HEK293T (cell line): Measurements from ENCODE around the gene CTAG1B.
A peak's percentile ranks its signal among the peaks of the same experiment; 100 is the strongest.

Experiments
- CTCF ChIA-PET: fragments of 350-600 bp; formaldehyde crosslinking; extraction: SDS; loops from one replicate; lab custom pipeline; 2021; ENCODE audit warnings: antibody characterized with exemption, inconsistent platforms; lab: Yijun Ruan, JAX
- POLR2A ChIA-PET: fragments of 350-600 bp; formaldehyde crosslinking; extraction: SDS; loops from one replicate; lab custom pipeline; 2020; ENCODE audit warnings: antibody characterized with exemption, inconsistent platforms; lab: Yijun Ruan, JAX
- DNase-seq: peaks from one replicate; pipeline ENCODE4 v3.0.0; 2012; ENCODE audit warnings: mixed read lengths; ENCODE audit errors: extremely low spot score
- ARNT ChIP-seq: fragments of 450-650 bp; IDR thresholded peaks from 2 replicates; pipeline ENCODE4 v1.6.1; 2017; ENCODE audit warnings: mild to moderate bottlenecking
- BHLHE40 ChIP-seq: fragments of 450-650 bp; IDR thresholded peaks from 2 replicates; pipeline ENCODE4 v1.6.1; 2016; ENCODE audit warnings: mild to moderate bottlenecking, moderate library complexity, borderline replicate concordance
- CTBP1 ChIP-seq: fragments of 450-650 bp; IDR thresholded peaks from 2 replicates; pipeline ENCODE4 v1.6.1; 2016; ENCODE audit warnings: borderline replicate concordance
- ELF4 ChIP-seq: fragments of 450-650 bp; IDR thresholded peaks from 2 replicates; pipeline ENCODE4 v1.6.1; 2017; ENCODE audit warnings: antibody characterized with exemption
- FOXA1 ChIP-seq: fragments of 450-650 bp; IDR thresholded peaks from 2 replicates; pipeline ENCODE4 v1.6.1; 2016; ENCODE audit warnings: mild to moderate bottlenecking
- FOXK2 ChIP-seq: fragments of 450-650 bp; IDR thresholded peaks from 2 replicates; pipeline ENCODE4 v1.6.1; 2016; ENCODE audit warnings: mild to moderate bottlenecking
- FOXM1 ChIP-seq: fragments of 450-650 bp; IDR thresholded peaks from 2 replicates; pipeline ENCODE4 v1.6.1; 2017; ENCODE audit warnings: mild to moderate bottlenecking, borderline replicate concordance
- HDGF ChIP-seq: fragments of 450-650 bp; IDR thresholded peaks from 2 replicates; pipeline ENCODE4 v1.6.1; 2017; ENCODE audit warnings: antibody characterized with exemption, borderline replicate concordance
- L3MBTL2 ChIP-seq: fragments of 450-650 bp; conservative IDR thresholded peaks from 2 replicates; pipeline ENCODE4 v1.6.1; 2016; ENCODE audit warnings: mild to moderate bottlenecking
- LEF1 ChIP-seq: fragments of 450-650 bp; IDR thresholded peaks from 2 replicates; pipeline ENCODE4 v1.6.1; 2017; ENCODE audit warnings: mild to moderate bottlenecking, borderline replicate concordance
- NFRKB ChIP-seq: fragments of 450-650 bp; IDR thresholded peaks from 2 replicates; pipeline ENCODE4 v1.6.1; 2016; ENCODE audit warnings: mild to moderate bottlenecking, moderate library complexity
- PKNOX1 ChIP-seq: fragments of 450-650 bp; IDR thresholded peaks from 2 replicates; pipeline ENCODE4 v1.6.1; 2016
- SP1 ChIP-seq: fragments of 450-650 bp; IDR thresholded peaks from 2 replicates; pipeline ENCODE4 v1.6.1; 2017
- SUZ12 ChIP-seq: fragments of 450-650 bp; IDR thresholded peaks from 2 replicates; pipeline ENCODE4 v1.6.1; 2016; ENCODE audit warnings: mild to moderate bottlenecking
- TARDBP ChIP-seq: fragments of 450-650 bp; IDR thresholded peaks from 2 replicates; pipeline ENCODE4 v1.6.1; 2016
- ZNF384 ChIP-seq: fragments of 450-650 bp; IDR thresholded peaks from 2 replicates; pipeline ENCODE4 v1.6.1; 2016

Gene CTAG1B

GRCh38 chrX:154599531-154599930, 19.6 kb downstream of the CTAG1B start:
- CTCF ChIA-PET, result no interaction called here
- no peak for DNase-seq
- POLR2A ChIA-PET, result no interaction called here
- no peak for TF ChIP-seq BHLHE40
- TF ChIP-seq ZNF384, result no peak
- TF ChIP-seq FOXA1, result no peak
- TF ChIP-seq SUZ12, result no peak
- no peak for TF ChIP-seq ARNT
- no peak for TF ChIP-seq PKNOX1
- no peak for TF ChIP-seq L3MBTL2
- no peak for TF ChIP-seq NFRKB
- no peak for TF ChIP-seq LEF1
- TF ChIP-seq CTBP1, result no peak

- CTCF ChIA-PET, result no interaction called here
- POLR2A ChIA-PET, result no interaction called here
- TF ChIP-seq SP1, result no peak
- no peak for TF ChIP-seq CTBP1
- no peak for TF ChIP-seq TARDBP
- TF ChIP-seq FOXM1, result no peak
- TF ChIP-seq FOXA1, result no peak
- no peak for TF ChIP-seq ELF4
- TF ChIP-seq PKNOX1, result no peak
- no peak for TF ChIP-seq FOXK2
- TF ChIP-seq SUZ12, result no peak
- TF ChIP-seq NFRKB, result no peak
- TF ChIP-seq LEF1, result no peak
- no peak for TF ChIP-seq HDGF
- TF ChIP-seq L3MBTL2, result no peak
- no peak for TF ChIP-seq ZNF384
- no peak for TF ChIP-seq BHLHE40
- TF ChIP-seq ARNT, result no peak
- DNase-seq, result no peak
Observed at GRCh38 chrX:154598656-154599055, 20.4 kb downstream of the CTAG1B start.

GRCh38 chrX:154597221-154597620, 21.9 kb downstream of the CTAG1B start:
- DNase-seq, result no peak
- ChIA-PET POLR2A (no interaction called here), CTCF (no interaction called here)
- TF ChIP-seq NFRKB, result no peak
- TF ChIP-seq SP1, result no peak
- no peak for TF ChIP-seq FOXM1
- no peak for TF ChIP-seq BHLHE40
- no peak for TF ChIP-seq CTBP1
- TF ChIP-seq FOXA1, result no peak
- no peak for TF ChIP-seq ZNF384
- no peak for TF ChIP-seq ELF4
- TF ChIP-seq TARDBP, result no peak
- TF ChIP-seq LEF1, result no peak
- TF ChIP-seq PKNOX1, result no peak

GRCh38 chrX:154596290-154596929, 22.7 kb downstream of the CTAG1B start:
- CTCF ChIA-PET, result no interaction called here
- TF ChIP-seq ELF4 (no peak), TARDBP (no peak), NFRKB (no peak)
- peak; percentile 4 for DNase-seq
- POLR2A ChIA-PET, result no interaction called here

GRCh38 chrX:154595559-154596249, 23.4 kb downstream of the CTAG1B start:
- TF ChIP-seq ZNF384, result no peak
- no peak for TF ChIP-seq PKNOX1
- TF ChIP-seq CTBP1, result no peak
- TF ChIP-seq FOXM1, result no peak
- TF ChIP-seq ARNT, result no peak
- no peak for TF ChIP-seq SUZ12
- TF ChIP-seq FOXK2, result no peak
- TF ChIP-seq TARDBP, result no peak
- TF ChIP-seq HDGF, result no peak
- no peak for TF ChIP-seq L3MBTL2
- no peak for TF ChIP-seq ELF4
- no peak for TF ChIP-seq LEF1
- TF ChIP-seq NFRKB, result no peak
- TF ChIP-seq SP1, result no peak
- TF ChIP-seq FOXA1, result no peak
- TF ChIP-seq BHLHE40, result no peak
- POLR2A ChIA-PET, result no interaction called here
- CTCF ChIA-PET, result no interaction called here
- DNase-seq, result no peak
